Brain pericyte (primary cell): ENCODE measurements around the gene MAST4.
"Not testable (repeated sequence)": the region's sequence is repeated elsewhere in the genome, so short reads cannot be mapped to it uniquely, and the experiment has no call there.

ENCODE experiments used
- DNase-seq: peaks from one replicate; pipeline ENCODE4 v3.0.0-alpha.2; 2012; ENCODE audit warnings: low read depth, low spot score

MAST4 gene

DNA sequence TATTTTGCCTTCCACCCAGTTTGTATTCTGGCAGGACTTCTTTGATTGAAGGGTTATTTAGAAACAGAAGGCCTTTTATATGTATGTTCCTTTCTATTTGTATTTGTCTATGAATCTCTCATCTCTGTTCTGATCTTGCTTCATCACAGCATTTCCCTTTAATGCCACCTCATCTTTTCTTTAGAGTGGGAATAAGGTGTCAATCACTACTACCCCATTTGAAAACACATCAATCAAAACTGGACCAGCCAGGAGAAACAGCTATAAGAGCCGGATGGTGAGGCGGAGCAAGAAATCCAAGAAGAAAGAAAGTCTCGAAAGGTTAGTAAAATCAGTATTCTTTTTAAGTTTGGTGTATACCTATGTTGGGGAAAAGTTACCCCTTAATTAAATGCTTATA is 564.1 kb downstream of the MAST4 start:
- DNase-seq, result no peak

DNA sequence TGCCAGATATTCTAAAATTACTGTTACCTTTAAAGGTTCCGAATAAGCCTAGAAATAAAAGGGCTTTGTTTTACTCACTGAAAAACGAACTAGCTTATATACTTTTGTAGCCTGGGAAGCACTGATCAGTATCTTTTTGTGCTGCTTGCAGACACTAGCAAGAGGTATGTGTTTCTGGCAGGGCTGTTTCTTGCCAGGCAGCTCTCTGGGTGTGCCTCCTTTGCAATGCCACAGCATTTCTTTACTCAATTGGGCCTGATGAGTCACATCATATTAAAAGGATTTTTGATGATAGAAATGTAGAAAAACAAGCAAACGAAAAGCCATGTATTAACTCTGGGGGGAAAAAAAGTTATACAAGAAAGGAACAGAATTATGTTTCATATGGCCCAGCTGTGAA is 564.8 kb downstream of the MAST4 start:
- DNase-seq, result no peak

DNA sequence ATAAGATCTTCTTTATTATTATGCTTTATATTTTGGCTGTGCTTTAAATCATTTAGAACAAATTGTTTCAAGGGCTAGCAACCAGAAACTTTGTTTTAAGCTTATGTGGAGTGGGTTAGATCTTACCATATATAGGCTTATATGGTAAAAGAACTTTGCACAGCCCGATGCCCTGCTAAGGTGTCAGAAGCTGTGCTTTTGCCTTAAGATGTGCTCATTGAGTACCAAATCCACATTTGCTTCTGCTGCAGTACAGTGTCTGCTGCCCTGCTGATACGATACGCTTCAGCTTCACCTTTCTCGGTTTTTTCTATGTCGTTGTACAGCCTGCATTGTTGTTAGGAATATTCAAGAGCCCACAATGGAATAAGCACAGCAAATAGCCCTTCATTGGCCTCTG is 565.6 kb downstream of the MAST4 start:
- no peak for DNase-seq

DNA sequence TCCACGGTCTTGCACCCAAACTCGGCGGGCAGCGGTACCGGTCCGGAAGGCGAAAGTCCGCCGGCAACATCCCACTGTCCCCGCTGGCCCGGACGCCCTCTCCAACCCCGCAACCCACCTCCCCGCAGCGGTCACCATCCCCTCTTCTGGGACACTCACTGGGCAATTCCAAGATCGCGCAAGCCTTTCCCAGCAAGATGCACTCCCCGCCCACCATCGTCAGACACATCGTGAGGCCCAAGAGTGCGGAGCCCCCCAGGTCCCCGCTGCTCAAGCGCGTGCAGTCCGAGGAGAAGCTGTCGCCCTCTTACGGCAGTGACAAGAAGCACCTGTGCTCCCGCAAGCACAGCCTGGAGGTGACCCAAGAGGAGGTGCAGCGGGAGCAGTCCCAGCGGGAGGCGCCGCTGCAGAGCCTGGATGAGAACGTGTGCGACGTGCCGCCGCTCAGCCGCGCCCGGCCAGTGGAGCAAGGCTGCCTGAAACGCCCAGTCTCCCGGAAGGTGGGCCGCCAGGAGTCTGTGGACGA is 567.1 kb downstream of the MAST4 start:
- no peak for DNase-seq

DNA sequence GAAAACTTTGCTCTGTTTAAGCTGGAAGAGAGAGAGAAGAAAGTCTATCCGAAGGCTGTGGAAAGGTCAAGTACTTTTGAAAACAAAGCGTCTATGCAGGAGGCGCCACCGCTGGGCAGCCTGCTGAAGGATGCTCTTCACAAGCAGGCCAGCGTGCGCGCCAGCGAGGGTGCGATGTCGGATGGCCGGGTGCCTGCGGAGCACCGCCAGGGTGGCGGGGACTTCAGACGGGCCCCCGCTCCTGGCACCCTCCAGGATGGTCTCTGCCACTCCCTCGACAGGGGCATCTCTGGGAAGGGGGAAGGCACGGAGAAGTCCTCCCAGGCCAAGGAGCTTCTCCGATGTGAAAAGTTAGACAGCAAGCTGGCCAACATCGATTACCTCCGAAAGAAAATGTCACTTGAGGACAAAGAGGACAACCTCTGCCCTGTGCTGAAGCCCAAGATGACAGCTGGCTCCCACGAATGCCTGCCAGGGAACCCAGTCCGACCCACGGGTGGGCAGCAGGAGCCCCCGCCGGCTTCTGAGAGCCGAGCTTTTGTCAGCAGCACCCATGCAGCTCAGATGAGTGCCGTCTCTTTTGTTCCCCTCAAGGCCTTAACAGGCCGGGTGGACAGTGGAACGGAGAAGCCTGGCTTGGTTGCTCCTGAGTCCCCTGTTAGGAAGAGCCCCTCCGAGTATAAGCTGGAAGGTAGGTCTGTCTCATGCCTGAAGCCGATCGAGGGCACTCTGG is 567.8 kb downstream of the MAST4 start:
- DNase-seq, result no peak

DNA sequence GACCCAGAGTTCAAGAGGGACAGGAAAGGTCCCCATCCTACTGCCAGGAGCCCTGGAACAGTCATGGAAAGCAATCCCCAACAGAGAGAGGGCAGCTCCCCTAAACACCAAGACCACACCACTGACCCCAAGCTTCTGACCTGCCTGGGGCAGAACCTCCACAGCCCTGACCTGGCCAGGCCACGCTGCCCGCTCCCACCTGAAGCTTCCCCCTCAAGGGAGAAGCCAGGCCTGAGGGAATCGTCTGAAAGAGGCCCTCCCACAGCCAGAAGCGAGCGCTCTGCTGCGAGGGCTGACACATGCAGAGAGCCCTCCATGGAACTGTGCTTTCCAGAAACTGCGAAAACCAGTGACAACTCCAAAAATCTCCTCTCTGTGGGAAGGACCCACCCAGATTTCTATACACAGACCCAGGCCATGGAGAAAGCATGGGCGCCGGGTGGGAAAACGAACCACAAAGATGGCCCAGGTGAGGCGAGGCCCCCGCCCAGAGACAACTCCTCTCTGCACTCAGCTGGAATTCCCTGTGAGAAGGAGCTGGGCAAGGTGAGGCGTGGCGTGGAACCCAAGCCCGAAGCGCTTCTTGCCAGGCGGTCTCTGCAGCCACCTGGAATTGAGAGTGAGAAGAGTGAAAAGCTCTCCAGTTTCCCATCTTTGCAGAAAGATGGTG is 568.8 kb downstream of the MAST4 start:
- DNase-seq, result no peak

DNA sequence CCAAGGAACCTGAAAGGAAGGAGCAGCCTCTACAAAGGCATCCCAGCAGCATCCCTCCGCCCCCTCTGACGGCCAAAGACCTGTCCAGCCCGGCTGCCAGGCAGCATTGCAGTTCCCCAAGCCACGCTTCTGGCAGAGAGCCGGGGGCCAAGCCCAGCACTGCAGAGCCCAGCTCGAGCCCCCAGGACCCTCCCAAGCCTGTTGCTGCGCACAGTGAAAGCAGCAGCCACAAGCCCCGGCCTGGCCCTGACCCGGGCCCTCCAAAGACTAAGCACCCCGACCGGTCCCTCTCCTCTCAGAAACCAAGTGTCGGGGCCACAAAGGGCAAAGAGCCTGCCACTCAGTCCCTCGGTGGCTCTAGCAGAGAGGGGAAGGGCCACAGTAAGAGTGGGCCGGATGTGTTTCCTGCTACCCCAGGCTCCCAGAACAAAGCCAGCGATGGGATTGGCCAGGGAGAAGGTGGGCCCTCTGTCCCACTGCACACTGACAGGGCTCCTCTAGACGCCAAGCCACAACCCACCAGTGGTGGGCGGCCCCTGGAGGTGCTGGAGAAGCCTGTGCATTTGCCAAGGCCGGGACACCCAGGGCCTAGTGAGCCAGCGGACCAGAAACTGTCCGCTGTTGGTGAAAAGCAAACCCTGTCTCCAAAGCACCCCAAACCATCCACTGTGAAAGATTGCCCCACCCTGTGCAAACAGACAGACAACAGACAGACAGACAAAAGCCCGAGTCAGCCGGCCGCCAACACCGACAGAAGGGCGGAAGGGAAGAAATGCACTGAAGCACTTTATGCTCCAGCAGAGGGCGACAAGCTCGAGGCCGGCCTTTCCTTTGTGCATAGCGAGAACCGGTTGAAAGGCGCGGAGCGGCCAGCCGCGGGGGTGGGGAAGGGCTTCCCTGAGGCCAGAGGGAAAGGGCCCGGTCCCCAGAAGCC is 569.6 kb downstream of the MAST4 start:
- peak; percentile 13 for DNase-seq

DNA sequence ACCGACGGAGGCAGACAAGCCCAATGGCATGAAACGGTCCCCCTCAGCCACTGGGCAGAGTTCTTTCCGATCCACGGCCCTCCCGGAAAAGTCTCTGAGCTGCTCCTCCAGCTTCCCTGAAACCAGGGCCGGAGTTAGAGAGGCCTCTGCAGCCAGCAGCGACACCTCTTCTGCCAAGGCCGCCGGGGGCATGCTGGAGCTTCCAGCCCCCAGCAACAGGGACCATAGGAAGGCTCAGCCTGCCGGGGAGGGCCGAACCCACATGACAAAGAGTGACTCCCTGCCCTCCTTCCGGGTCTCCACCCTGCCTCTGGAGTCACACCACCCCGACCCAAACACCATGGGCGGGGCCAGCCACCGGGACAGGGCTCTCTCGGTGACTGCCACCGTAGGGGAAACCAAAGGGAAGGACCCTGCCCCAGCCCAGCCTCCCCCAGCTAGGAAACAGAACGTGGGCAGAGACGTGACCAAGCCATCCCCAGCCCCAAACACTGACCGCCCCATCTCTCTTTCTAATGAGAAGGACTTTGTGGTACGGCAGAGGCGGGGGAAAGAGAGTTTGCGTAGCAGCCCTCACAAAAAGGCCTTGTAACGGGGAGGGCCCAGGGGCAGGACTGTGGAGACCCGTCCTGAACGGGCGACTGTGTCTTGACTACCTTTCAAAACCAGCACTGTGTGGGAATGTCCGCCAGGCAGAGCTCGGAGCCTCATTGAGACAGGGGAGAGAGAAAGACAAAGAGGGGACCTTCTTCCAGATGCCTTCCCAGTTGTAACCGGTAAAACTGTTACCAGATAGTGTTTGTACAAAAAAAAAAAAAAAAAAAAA is 570.5 kb downstream of the MAST4 start:
- DNase-seq, result no peak

DNA sequence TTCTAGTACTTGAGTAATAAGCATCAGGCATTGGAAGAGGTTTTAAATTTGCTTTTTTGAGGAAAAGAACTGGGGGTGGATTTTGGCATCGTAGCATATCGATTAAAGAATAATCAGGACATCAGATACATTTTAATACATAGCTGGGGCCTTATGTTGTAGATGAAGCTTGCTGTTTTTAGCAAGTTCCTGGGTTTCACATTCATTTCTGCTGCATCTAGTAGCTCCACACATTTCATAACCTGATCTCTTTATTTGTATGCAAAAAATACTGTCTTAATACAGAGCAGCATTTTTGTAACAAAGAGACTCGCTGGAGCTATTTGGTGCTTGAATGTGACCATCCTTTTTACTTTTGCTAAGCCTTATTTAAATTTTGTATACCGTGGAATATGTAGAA is 571.9 kb downstream of the MAST4 start:
- no peak for DNase-seq

DNA sequence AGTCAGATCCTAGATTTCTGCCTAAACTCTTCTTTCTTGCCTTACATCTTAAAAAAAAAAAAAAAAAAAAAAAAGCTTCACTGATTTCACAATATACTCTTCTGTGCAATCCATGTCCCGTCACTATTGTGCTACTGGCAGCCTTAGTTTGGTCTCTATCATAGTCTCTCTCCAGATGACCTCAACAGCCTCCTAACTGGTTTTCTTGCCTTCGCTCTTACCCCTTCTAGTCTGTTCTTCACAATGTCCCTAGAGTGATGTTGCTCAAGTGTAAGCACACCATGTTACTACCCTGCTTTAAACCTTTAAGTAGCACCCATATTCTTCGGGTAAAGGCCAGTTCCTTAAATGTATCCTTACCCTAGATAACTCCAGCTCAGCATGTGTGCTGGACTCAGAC is 574.6 kb downstream of the MAST4 start:
- no peak for DNase-seq

DNA sequence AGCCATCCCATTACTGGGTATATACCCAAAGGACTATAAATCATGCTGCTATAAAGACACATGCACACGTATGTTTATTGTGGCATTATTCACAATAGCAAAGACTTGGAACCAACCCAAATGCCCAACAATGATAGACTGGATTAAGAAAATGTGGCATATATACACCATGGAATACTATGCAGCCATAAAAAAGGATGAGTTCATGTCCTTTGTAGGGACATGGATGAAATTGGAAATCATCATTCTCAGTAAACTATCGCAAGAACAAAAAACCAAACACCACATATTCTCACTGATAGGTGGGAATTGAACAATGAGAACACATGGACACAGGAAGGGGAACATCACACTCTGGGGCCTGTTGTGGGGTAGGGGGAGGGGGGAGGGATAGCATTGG is 577.2 kb downstream of the MAST4 start:
- not testable (repeated sequence) for DNase-seq

DNA sequence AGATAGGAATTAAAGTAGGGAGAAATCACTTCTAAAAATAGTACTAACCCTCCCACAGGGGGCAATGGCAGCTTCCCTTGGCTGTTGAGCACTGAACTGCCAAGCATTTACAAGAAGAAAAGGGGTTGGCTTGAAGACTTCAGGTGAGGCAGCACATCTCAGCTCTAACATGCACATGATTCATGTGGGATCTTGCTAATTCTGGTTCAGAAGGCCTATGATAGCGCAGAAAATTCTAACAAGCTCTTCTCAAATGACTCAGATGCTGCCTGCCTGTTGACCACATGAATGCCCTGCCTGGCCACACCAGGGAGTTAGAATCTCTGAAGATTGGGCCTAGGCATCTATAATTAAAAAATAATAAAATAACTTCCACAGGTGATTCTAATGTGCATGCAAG is 577.8 kb downstream of the MAST4 start:
- no peak for DNase-seq

DNA sequence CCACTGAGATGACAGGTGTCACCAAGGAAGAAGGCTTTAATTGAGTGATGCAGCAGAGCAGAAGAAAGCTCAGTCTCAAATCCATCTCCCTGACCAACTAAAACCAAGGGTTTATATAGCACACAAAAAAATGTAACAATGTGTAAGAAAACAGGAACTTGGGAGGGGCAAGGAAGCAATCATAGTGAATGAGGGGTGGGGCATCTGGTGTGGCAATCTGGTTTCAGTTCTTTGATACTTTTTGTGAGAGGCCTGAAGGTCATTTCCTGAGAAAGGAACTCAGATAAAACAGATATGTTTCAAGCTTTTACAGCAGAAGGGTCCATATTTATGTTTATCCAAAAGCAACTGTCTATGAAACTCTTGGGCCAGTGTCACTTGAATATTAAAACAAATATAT is 580.7 kb downstream of the MAST4 start:
- DNase-seq, result no peak

DNA sequence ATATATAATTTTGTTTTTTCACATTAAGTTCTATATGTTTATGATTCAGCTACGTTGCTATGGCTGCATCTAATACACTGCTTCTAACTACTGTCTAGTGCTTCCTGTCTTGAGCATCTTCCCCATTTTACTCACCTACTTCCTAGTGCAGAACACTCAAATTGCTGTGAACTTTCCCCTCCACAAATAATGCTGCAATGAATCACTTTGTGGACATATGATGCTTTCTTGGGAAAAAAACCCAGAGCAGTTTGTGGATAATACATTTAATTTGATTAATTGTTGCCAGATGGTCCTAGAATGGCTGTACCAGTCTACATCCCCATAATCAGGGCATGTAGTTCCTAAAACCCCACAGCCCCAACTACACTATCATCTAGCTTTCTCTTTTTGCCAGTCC is 581.9 kb downstream of the MAST4 start:
- no peak for DNase-seq

DNA sequence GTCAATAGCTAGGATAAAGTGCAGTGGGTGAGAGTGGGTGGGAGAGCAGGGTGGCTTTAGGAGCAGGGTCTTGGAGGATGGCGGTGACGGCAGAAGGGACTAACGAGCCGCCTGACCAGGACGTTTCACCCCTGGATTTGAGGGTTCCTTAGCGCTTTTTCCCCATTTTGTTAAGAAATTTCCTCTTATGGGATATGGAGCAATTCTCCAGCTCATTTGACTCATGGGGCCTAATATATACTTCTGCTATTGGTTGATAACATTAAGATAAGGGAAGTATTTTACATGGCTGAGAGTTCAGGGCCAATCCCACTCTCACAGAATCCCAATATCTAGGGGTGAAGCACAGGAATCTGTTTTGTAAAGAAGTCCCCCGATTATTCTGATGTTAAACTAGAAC is 582.8 kb downstream of the MAST4 start:
- DNase-seq, result no peak

DNA sequence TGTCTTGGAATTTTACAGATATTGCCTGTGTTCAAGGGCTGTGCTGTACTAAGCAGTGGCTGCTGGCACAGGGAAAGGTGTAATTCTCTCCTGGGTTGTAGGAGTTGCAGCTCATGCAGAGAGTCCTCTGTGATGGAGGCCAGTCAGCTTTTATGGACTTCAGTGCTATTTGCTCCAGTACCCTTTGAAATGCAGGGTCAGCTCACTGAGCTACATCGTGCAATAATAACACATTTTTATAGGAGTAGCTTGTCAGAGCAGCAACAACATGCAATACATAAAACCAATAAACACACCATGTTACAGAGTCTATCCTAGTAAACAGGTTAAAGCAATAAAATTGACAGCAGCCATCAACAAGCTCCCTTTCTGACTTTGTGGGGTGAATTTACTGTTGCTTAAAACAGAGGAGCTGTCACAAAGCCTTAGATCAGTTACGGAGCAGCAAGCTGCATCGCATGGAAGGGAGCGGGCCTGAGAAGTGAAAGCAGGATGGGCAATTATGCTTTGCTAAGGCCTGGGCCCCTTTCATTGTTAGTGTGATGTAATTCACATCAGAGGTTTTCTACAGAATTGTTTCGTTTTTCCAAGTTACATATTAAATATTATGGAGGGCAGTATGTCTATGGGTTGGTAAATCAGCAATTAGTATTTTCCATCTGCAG is 583.6 kb downstream of the MAST4 start:
- DNase-seq, result no peak

DNA sequence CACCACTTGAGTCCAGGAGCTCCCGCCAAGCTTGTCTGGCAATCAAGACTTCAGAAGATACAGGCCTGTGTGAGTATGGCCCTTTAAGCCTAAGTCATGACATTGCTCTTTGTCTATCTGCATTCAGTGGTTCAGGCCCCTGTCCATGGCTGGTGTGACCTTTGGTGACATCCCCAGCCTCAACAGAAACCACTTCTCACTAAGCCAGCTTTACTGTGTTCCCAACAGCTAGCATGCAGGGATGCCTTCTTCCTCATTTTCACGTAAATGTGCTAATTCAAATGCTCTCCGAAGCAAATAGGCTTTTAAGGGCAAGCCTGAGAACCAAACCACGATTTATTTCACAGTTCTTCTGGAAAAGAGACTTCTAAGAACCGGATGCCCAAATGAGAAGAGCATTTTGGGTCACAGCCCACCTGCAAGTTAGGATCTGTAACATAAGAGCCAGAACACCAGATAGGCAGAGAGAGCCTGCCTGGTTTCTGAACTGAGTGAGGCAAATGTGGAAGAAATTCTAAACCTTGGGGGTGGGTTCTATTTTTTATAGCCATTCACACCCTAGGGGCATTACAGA is 585.5 kb downstream of the MAST4 start:
- DNase-seq, result no peak

DNA sequence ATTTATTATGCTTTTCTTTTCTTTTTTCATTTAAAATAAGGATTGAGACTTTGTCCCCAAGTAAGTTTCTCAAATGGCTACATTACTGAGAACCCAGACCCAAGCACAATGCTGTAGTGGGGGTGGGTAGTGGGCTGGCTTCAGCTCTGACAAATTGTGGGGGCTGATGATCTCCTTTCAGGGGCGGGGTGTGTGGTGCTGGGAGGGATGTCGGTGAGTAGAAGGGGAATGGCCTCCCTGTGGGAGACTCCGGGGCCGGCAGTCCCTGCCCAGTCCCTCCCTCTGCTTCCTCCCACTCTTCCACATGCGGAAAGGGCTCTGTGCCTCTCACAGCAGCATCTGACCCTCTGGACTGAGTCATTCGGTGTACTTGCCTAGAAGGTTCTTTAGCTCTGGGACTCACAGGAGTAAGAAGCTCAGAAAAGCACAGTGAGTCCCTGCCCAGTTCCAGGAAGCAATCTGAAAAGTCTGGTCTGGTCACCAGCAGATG is 586.2 kb downstream of the MAST4 start:
- DNase-seq, result no peak

DNA sequence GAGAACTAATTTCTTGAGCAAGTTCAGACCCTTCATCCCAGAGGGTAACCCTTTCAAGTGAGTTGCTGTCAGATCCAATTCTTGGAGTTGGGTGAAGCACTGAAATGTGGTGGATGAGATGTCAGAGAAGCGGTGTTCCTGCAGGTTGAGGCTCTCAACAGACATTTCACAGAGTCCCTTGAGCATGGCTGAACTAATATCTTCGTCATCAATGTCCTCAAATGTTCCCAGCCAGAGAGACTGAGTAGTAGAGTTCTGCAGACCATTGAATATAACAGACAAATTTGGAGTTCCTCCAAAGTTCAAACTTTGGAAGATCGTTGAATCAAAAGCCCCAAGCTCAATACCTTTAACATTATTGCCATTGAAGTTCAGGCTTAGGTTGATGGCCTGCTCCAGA is 587.7 kb downstream of the MAST4 start:
- no peak for DNase-seq

DNA sequence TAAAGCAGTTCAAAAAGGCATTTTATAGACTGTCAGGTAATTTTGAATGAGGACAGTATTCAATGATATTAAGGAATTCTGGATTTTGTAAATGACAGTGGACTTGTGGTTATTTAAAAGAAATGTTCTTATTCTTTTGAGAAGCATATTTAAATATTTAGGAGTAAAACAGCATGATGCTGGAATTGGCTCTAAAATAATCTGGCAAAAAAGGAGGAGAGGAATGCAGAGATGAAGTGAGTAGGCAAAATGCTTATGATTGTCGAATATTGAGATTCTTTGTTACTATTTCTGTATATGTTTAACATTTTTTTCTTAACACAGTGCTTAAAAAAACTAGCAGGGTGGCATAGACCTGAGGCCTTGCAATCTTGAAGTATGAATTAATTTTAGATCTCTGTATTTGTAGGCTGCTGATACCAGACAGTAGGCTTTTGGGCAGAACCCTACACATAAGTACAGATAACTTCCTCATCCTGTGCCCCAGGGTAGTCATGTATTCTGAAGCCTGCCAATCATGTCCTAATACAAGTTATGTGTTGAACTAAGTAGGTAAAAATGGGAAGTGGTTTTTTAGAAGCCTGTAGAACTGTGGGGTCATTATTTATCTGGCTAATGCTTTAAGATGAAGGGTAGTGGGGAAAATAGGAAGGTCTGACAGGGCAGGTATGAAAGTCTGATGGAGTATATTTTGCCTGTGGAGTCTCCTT is 591.0 kb downstream of the MAST4 start:
- DNase-seq, result no peak
